Loucy (cell line): ENCODE results near the gene NOM1.

Source experiments
- H2AFZ ChIP-seq: fragments of 200-600 bp; sonication (generic); 2 replicates; pipeline ENCODE4 v1.6.0; 2016; ENCODE audit warnings: antibody characterized with exemption, mild to moderate bottlenecking, low read length, moderate library complexity
- H3F3A ChIP-seq: fragments of 200-600 bp; 2 replicates; pipeline ENCODE4 v1.6.0; 2016; ENCODE audit warnings: antibody characterized with exemption, low read depth, mild to moderate bottlenecking
- H3K27me3 ChIP-seq: fragments of 200-600 bp; sonication (generic); 2 replicates; pipeline ENCODE4 v1.6.1; 2014; ENCODE audit warnings: low read length, mild to moderate bottlenecking; ENCODE audit not compliant: insufficient read depth, poor library complexity, severe bottlenecking
- H3K36me3 ChIP-seq: fragments of 200-600 bp; sonication (generic); 2 replicates; pipeline ENCODE4 v1.6.1; 2016; ENCODE audit warnings: low read length; ENCODE audit not compliant: insufficient read depth
- H3K4me1 ChIP-seq: fragments of 200-600 bp; sonication (generic); 2 replicates; pipeline ENCODE4 v1.5.1; 2014; ENCODE audit warnings: low read length, mild to moderate bottlenecking; ENCODE audit not compliant: insufficient read depth, poor library complexity, severe bottlenecking
- H3K4me2 ChIP-seq: fragments of 200-600 bp; sonication (generic); 2 replicates; pipeline ENCODE4 v1.6.0; 2014; ENCODE audit warnings: antibody characterized with exemption, low read length, low read depth, mild to moderate bottlenecking; ENCODE audit not compliant: poor library complexity, severe bottlenecking
- H3K4me3 ChIP-seq: fragments of 200-600 bp; sonication (generic); 2 replicates; pipeline ENCODE4 v1.5.1; 2014; ENCODE audit warnings: low read length, mild to moderate bottlenecking, mixed read lengths; ENCODE audit not compliant: poor library complexity, severe bottlenecking
- H3K79me2 ChIP-seq: fragments of 200-600 bp; sonication (generic); 2 replicates; pipeline ENCODE4 v1.6.1; 2014; ENCODE audit warnings: low read length; ENCODE audit not compliant: insufficient read depth
- H3K9ac ChIP-seq: fragments of 200-600 bp; sonication (generic); 2 replicates; pipeline ENCODE4 v1.6.0; 2014; ENCODE audit warnings: mild to moderate bottlenecking, low read depth, low read length, moderate library complexity; ENCODE audit not compliant: poor library complexity, severe bottlenecking
- H3K9me2 ChIP-seq: fragments of 200-600 bp; sonication (generic); replicated peaks from 2 replicates; pipeline ENCODE4 v1.6.1; 2016; ENCODE audit warnings: low read depth, low read length, mixed read lengths
- H3K9me3 ChIP-seq: fragments of 200-600 bp; sonication (generic); 2 replicates; pipeline ENCODE4 v1.6.1; 2014; ENCODE audit warnings: mild to moderate bottlenecking, antibody characterized with exemption, low read length, low read depth; ENCODE audit not compliant: insufficient read depth
- H4K20me1 ChIP-seq: fragments of 200-600 bp; sonication (generic); 2 replicates; pipeline ENCODE4 v1.6.0; 2014; ENCODE audit warnings: antibody characterized with exemption, low read length, mild to moderate bottlenecking; ENCODE audit not compliant: insufficient read depth, poor library complexity, severe bottlenecking
- CTCF ChIP-seq: fragments of 200-600 bp; sonication (generic); conservative IDR thresholded peaks from 2 replicates; pipeline ENCODE4 v1.5.1; 2014; ENCODE audit warnings: mild to moderate bottlenecking, antibody characterized with exemption, low read length
- EZH2phosphoT487 ChIP-seq: fragments of 200-600 bp; IDR thresholded peaks from 2 replicates; pipeline ENCODE4 v1.6.1; 2018; ENCODE audit warnings: antibody characterized with exemption, mild to moderate bottlenecking, moderate library complexity, borderline replicate concordance

The NOM1 gene

GRCh38 chr7:156986378-156986777, 36.9 kb downstream of the NOM1 start:
- no peaks in the 10 kb centered on the region for H3K79me2 ChIP-seq
- no peak for TF ChIP-seq CTCF
- TF ChIP-seq EZH2phosphoT487: no peak
- no peaks in the 10 kb centered on the region for H3K36me3 ChIP-seq
- no peaks in the 10 kb centered on the region for H3K9me2 ChIP-seq
- H2AFZ ChIP-seq: no peak overlapping the region
- no peaks in the 10 kb centered on the region for H4K20me1 ChIP-seq
- no peaks in the 10 kb centered on the region; the same call in 1 of the 2 replicates for H3K9me3 ChIP-seq
- H3K4me2 ChIP-seq: no peak overlapping the region
- no peaks in the 10 kb centered on the region for H3F3A ChIP-seq
- H3K27me3 ChIP-seq: no peaks in the 10 kb centered on the region
- H3K4me3 ChIP-seq: no peak overlapping the region
- no peak overlapping the region for H3K9ac ChIP-seq
- no peaks in the 10 kb centered on the region for H3K4me1 ChIP-seq

GRCh38 chr7:156988343-156989185, 39.1 kb downstream of the NOM1 start:
- H2AFZ ChIP-seq: no peak overlapping the region
- TF ChIP-seq CTCF (no peak), EZH2phosphoT487 (no peak)
- no peaks in the 10 kb centered on the region for H3K79me2 ChIP-seq
- H3K9me2 ChIP-seq: no peaks in the 10 kb centered on the region
- no peaks in the 10 kb centered on the region for H3F3A ChIP-seq
- no peak overlapping the region for H3K4me2 ChIP-seq
- H3K4me1 ChIP-seq: no peaks in the 10 kb centered on the region
- H3K9ac ChIP-seq: no peak overlapping the region
- no peaks in the 10 kb centered on the region for H4K20me1 ChIP-seq
- no peaks in the 10 kb centered on the region for H3K36me3 ChIP-seq
- H3K9me3 ChIP-seq: no peaks in the 10 kb centered on the region
- no peaks in the 10 kb centered on the region for H3K27me3 ChIP-seq
- no peak overlapping the region for H3K4me3 ChIP-seq

GRCh38 chr7:156989766-156990535, 40.4 kb downstream of the NOM1 start:
- no peaks in the 10 kb centered on the region for H3K27me3 ChIP-seq

More at GRCh38 chr7:156989766-156990535, 40.4 kb downstream of the NOM1 start:
- no peaks in the 10 kb centered on the region for H4K20me1 ChIP-seq
- H3K9me2 ChIP-seq: no peaks in the 10 kb centered on the region
- TF ChIP-seq CTCF (no peak), EZH2phosphoT487 (no peak)
- no peak overlapping the region for H3K4me3 ChIP-seq
- no peaks in the 10 kb centered on the region for H3K9me3 ChIP-seq
- H3F3A ChIP-seq: no peaks in the 10 kb centered on the region
- no peaks in the 10 kb centered on the region for H3K79me2 ChIP-seq
- H3K4me1 ChIP-seq: no peaks in the 10 kb centered on the region
- no peak overlapping the region for H3K9ac ChIP-seq
- no peak overlapping the region for H3K4me2 ChIP-seq
- no peak overlapping the region for H2AFZ ChIP-seq
- H3K36me3 ChIP-seq: no peaks in the 10 kb centered on the region
